Measurements from ENCODE around the gene RBM39. TPM values are rescaled to one million over a fixed set of nuclear protein-coding genes. Genes with fewer than 3 reads are reported as not detected.

RBM39 gene
- polyA plus RNA-seq, 1 of the 3 experiments (the other 2 are of a cell fraction): 68.4 TPM

GRCh38 chr20:35721621-35722020 lies 20.4 kb downstream of the RBM39 start:
- Histone ChIP-seq H3K9me2 (no peaks in the 10 kb centered on the region), H3K9ac (no peak overlapping the region), H3K4me1 (ENCODE audit: control insufficient read depth in 1 of 2, insufficient read depth in 2 of 2, low read depth in 1 of 2, low read length in 1 of 2) (no peaks in the 10 kb centered on the region), H3F3A (replicated peaks; ENCODE audit: insufficient read depth) (peaks cover 60% of the 10 kb centered on the region), H3K4me2 (no peak overlapping the region), H4K20me1 (ENCODE audit: insufficient read depth) (peaks cover 98% of the 10 kb centered on the region), H3K9me3 (no peaks in the 10 kb centered on the region), H3K27me3 (ENCODE audit: insufficient read depth) (no peaks in the 10 kb centered on the region), H3K4me3 (ENCODE audit: low read depth in 2 of 2, low read length in 1 of 2) (no peak overlapping the region), H2AFZ (ENCODE audit: low read depth) (no peak overlapping the region), H3K36me3 (replicated peaks in 1 of 2; ENCODE audit: control insufficient read depth in 1 of 2, insufficient read depth in 2 of 2, low read length in 1 of 2) (peaks cover 82 to 92% of the 10 kb centered on the region in 2 experiments), H3K79me2 (ENCODE audit: insufficient read depth) (peaks cover 99% of the 10 kb centered on the region), H3K27ac (ENCODE audit: low read depth in 2 of 2, low read length in 1 of 2) (no peak overlapping the region)
- ChIA-PET POLR2A (interaction anchor here (0.7 kb wide), 1 partner anchor 21 kb away, joined by 3 read pairs; no protein-coding TSS in a partner anchor), CTCF (no interaction called here)
- TF ChIP-seq FOXM1 (IDR thresholded peaks at IDR 0.05; ENCODE audit: low read depth): no peak
- no peak for TF ChIP-seq RAD21 (IDR thresholded peaks at IDR 0.05; ENCODE audit: low read length)
- TF ChIP-seq GABPA (IDR thresholded peaks at IDR 0.05; ENCODE audit: low read depth): no peak
- TF ChIP-seq TEAD4 (IDR thresholded peaks at IDR 0.05; ENCODE audit: borderline replicate concordance, insufficient read depth): no peak
- TF ChIP-seq MEF2A (IDR thresholded peaks at IDR 0.05; ENCODE audit: borderline replicate concordance, low read depth): no peak
- no peak for TF ChIP-seq YY1 (IDR thresholded peaks at IDR 0.05; ENCODE audit: low read depth)
- no peak for TF ChIP-seq ZBTB33 (IDR thresholded peaks at IDR 0.05; ENCODE audit: borderline replicate concordance, low read depth)
- TF ChIP-seq MXI1 (IDR thresholded peaks at IDR 0.05; ENCODE audit: low read depth, low read length): no peak
- TF ChIP-seq ELF1 (IDR thresholded peaks at IDR 0.05): no peak
- no peak for TF ChIP-seq POLR2AphosphoS5 (IDR thresholded peaks at IDR 0.05; ENCODE audit: low read depth, low read length)
- TF ChIP-seq GATA2 (CRISPR knock-in tag; IDR thresholded peaks at IDR 0.05): no peak
- no peak for TF ChIP-seq PBX3 (IDR thresholded peaks at IDR 0.05)
- no peak for TF ChIP-seq NFIC (IDR thresholded peaks at IDR 0.05; ENCODE audit: borderline replicate concordance)
- TF ChIP-seq NRF1 (IDR thresholded peaks at IDR 0.05; ENCODE audit: low read depth, low read length): no peak
- no peak for DNase-seq
- 88% methylated on average over 3 of the region's 3 CpGs for WGBS (ENCODE audit: low lambda C conversion rate)

- Histone ChIP-seq H3K9ac (no peak overlapping the region), H3K4me3 (ENCODE audit: low read depth in 2 of 2, low read length in 1 of 2) (no peak overlapping the region), H3K79me2 (ENCODE audit: insufficient read depth) (peaks cover 99% of the 10 kb centered on the region), H3K36me3 (replicated peaks in 1 of 2; ENCODE audit: control insufficient read depth in 1 of 2, insufficient read depth in 2 of 2, low read length in 1 of 2) (peaks cover 82 to 92% of the 10 kb centered on the region in 2 experiments), H3K9me3 (no peaks in the 10 kb centered on the region), H3K4me1 (ENCODE audit: control insufficient read depth in 1 of 2, insufficient read depth in 2 of 2, low read depth in 1 of 2, low read length in 1 of 2) (no peaks in the 10 kb centered on the region), H3K27me3 (ENCODE audit: insufficient read depth) (no peaks in the 10 kb centered on the region), H3F3A (replicated peaks; ENCODE audit: insufficient read depth) (peaks cover 59% of the 10 kb centered on the region), H4K20me1 (ENCODE audit: insufficient read depth) (peaks cover 97% of the 10 kb centered on the region), H2AFZ (ENCODE audit: low read depth) (no peak overlapping the region), H3K9me2 (no peaks in the 10 kb centered on the region), H3K27ac (ENCODE audit: low read depth in 2 of 2, low read length in 1 of 2) (no peak overlapping the region), H3K4me2 (no peak overlapping the region)
- CTCF ChIA-PET: no interaction called here
- WGBS (ENCODE audit: low lambda C conversion rate): 95% methylated on average over 3 of the region's 3 CpGs
- DNase-seq: no peak
- POLR2A ChIA-PET: no interaction called here
- no peak for TF ChIP-seq FOXM1 (IDR thresholded peaks at IDR 0.05; ENCODE audit: low read depth)
- no peak for TF ChIP-seq ELF1 (IDR thresholded peaks at IDR 0.05)
- no peak for TF ChIP-seq CTCF (IDR thresholded peaks at IDR 0.05)
- TF ChIP-seq TCF12 (IDR thresholded peaks at IDR 0.05): no peak
- no peak for TF ChIP-seq USF1 (IDR thresholded peaks at IDR 0.05; ENCODE audit: borderline replicate concordance, low read depth)
- TF ChIP-seq NFIC (IDR thresholded peaks at IDR 0.05; ENCODE audit: borderline replicate concordance): no peak
- TF ChIP-seq GABPA (IDR thresholded peaks at IDR 0.05; ENCODE audit: low read depth): no peak
- no peak for TF ChIP-seq EP300 (IDR thresholded peaks at IDR 0.05; ENCODE audit: borderline replicate concordance in 1 of 2, low read depth in 1 of 2, low read length in 1 of 2)
- TF ChIP-seq TAF1 (IDR thresholded peaks at IDR 0.05; ENCODE audit: borderline replicate concordance, low read depth, low read length): no peak
- TF ChIP-seq PBX3 (IDR thresholded peaks at IDR 0.05): no peak
- TF ChIP-seq FOSL2 (IDR thresholded peaks at IDR 0.05; ENCODE audit: borderline replicate concordance, low read depth): no peak
- TF ChIP-seq IRF3 (IDR thresholded peaks at IDR 0.05; ENCODE audit: low read depth, low read length): no peak
Observed at GRCh38 chr20:35721219-35721618, 20.8 kb downstream of the RBM39 start.

Data from SK-N-SH (cell line).